ENCODE results near the gene TMCC2.
"Not testable (repeated sequence)": the region's sequence is repeated elsewhere in the genome, so short reads cannot be mapped to it uniquely, and the experiment has no call there.

Gene TMCC2

GRCh38 chr1:205287076-205287475 is 59.3 kb downstream of the TMCC2 start:
- Histone ChIP-seq H3K4me3 (ENCODE audit: low read depth in 1 of 2, low read length in 2 of 2) (no peak overlapping the region), H3K4me1 (ENCODE audit: control insufficient read depth in 1 of 2, insufficient read depth in 2 of 2, low read length in 2 of 2) (peaks cover 24% of the 10 kb centered on the region in 2 donors), H3K27me3 (ENCODE audit: low read depth, low read length) (no peaks in the 10 kb centered on the region), H3K36me3 (ENCODE audit: control insufficient read depth in 1 of 2, insufficient read depth in 2 of 2, low read length in 2 of 2) (no peaks in the 10 kb centered on the region), H3K27ac (ENCODE audit: low read length) (no peak overlapping the region), H3K9me3 (ENCODE audit: control insufficient read depth in 1 of 2, low read length in 2 of 2) (no peaks in the 10 kb centered on the region)

- H3K27ac ChIP-seq (ENCODE audit: low read length) = no peak overlapping the region
- peaks cover 24% of the 10 kb centered on the region in 2 donors for H3K4me1 ChIP-seq (ENCODE audit: control insufficient read depth in 1 of 2, insufficient read depth in 2 of 2, low read length in 2 of 2)
- H3K36me3 ChIP-seq (ENCODE audit: control insufficient read depth in 1 of 2, insufficient read depth in 2 of 2, low read length in 2 of 2) = no peaks in the 10 kb centered on the region
- H3K4me3 ChIP-seq (ENCODE audit: low read depth in 1 of 2, low read length in 2 of 2) = no peak overlapping the region
- no peaks in the 10 kb centered on the region for H3K27me3 ChIP-seq (ENCODE audit: low read depth, low read length)
- H3K9me3 ChIP-seq (ENCODE audit: control insufficient read depth in 1 of 2, low read length in 2 of 2) = no peaks in the 10 kb centered on the region
Measured at GRCh38 chr1:205287767-205288559, 60.2 kb downstream of the TMCC2 start.

- Histone ChIP-seq H3K4me1 (ENCODE audit: control insufficient read depth in 1 of 2, insufficient read depth in 2 of 2, low read length in 2 of 2) (peaks cover 9 to 13% of the 10 kb centered on the region in 2 donors), H3K4me3 (ENCODE audit: low read depth in 1 of 2, low read length in 2 of 2) (no peak overlapping the region), H3K27ac (ENCODE audit: low read length) (no peak overlapping the region), H3K36me3 (ENCODE audit: control insufficient read depth in 1 of 2, insufficient read depth in 2 of 2, low read length in 2 of 2) (no peaks in the 10 kb centered on the region), H3K9me3 (ENCODE audit: control insufficient read depth in 1 of 2, low read length in 2 of 2) (no peaks in the 10 kb centered on the region), H3K27me3 (ENCODE audit: low read depth, low read length) (no peaks in the 10 kb centered on the region)
Measured at GRCh38 chr1:205291596-205291995, 63.9 kb downstream of the TMCC2 start.

- no peaks in the 10 kb centered on the region for H3K36me3 ChIP-seq (ENCODE audit: control insufficient read depth in 1 of 2, insufficient read depth in 2 of 2, low read length in 2 of 2)
- H3K27me3 ChIP-seq (ENCODE audit: low read depth, low read length) = no peaks in the 10 kb centered on the region
- no peak overlapping the region for H3K27ac ChIP-seq (ENCODE audit: low read length)
- no peaks in the 10 kb centered on the region for H3K9me3 ChIP-seq (ENCODE audit: control insufficient read depth in 1 of 2, low read length in 2 of 2)
- H3K4me1 ChIP-seq (ENCODE audit: control insufficient read depth in 1 of 2, insufficient read depth in 2 of 2, low read length in 2 of 2) = peaks cover 11% of the 10 kb centered on the region in 2 donors
- no peak overlapping the region for H3K4me3 ChIP-seq (ENCODE audit: low read depth in 1 of 2, low read length in 2 of 2)
Measured at GRCh38 chr1:205293350-205294074, 65.8 kb downstream of the TMCC2 start.

- Histone ChIP-seq H3K36me3 (ENCODE audit: control insufficient read depth in 1 of 2, insufficient read depth in 2 of 2, low read length in 2 of 2) (no peaks in the 10 kb centered on the region), H3K27me3 (ENCODE audit: low read depth, low read length) (no peaks in the 10 kb centered on the region), H3K27ac (ENCODE audit: low read length) (peak overlapping the region; percentile 54), H3K4me3 (ENCODE audit: low read depth in 1 of 2, low read length in 2 of 2) (no peak overlapping the region), H3K4me1 (ENCODE audit: control insufficient read depth in 1 of 2, insufficient read depth in 2 of 2, low read length in 2 of 2) (peaks cover 11 to 13% of the 10 kb centered on the region in 2 donors), H3K9me3 (ENCODE audit: control insufficient read depth in 1 of 2, low read length in 2 of 2) (no peaks in the 10 kb centered on the region)
Measured at GRCh38 chr1:205294175-205294917, 66.6 kb downstream of the TMCC2 start.

GRCh38 chr1:205294934-205295333 is 67.2 kb downstream of the TMCC2 start:
- no peak overlapping the region for H3K4me3 ChIP-seq (ENCODE audit: low read depth in 1 of 2, low read length in 2 of 2)
- peak overlapping the region; percentile 54 for H3K27ac ChIP-seq (ENCODE audit: low read length)
- peaks cover 11 to 13% of the 10 kb centered on the region in 2 donors for H3K4me1 ChIP-seq (ENCODE audit: control insufficient read depth in 1 of 2, insufficient read depth in 2 of 2, low read length in 2 of 2)
- no peaks in the 10 kb centered on the region for H3K36me3 ChIP-seq (ENCODE audit: control insufficient read depth in 1 of 2, insufficient read depth in 2 of 2, low read length in 2 of 2)
- no peaks in the 10 kb centered on the region for H3K27me3 ChIP-seq (ENCODE audit: low read depth, low read length)
- no peaks in the 10 kb centered on the region for H3K9me3 ChIP-seq (ENCODE audit: control insufficient read depth in 1 of 2, low read length in 2 of 2)

GRCh38 chr1:205296154-205296553 is 68.4 kb downstream of the TMCC2 start:
- Histone ChIP-seq H3K36me3 (ENCODE audit: control insufficient read depth in 1 of 2, insufficient read depth in 2 of 2, low read length in 2 of 2) (no peaks in the 10 kb centered on the region), H3K4me3 (ENCODE audit: low read depth in 1 of 2, low read length in 2 of 2) (no peak overlapping the region), H3K4me1 (ENCODE audit: control insufficient read depth in 1 of 2, insufficient read depth in 2 of 2, low read length in 2 of 2) (peaks cover 11 to 14% of the 10 kb centered on the region in 2 donors), H3K27ac (ENCODE audit: low read length) (no peak overlapping the region), H3K9me3 (ENCODE audit: control insufficient read depth in 1 of 2, low read length in 2 of 2) (no peaks in the 10 kb centered on the region), H3K27me3 (ENCODE audit: low read depth, low read length) (no peaks in the 10 kb centered on the region)

- peaks cover 11 to 25% of the 10 kb centered on the region in 2 donors for H3K4me1 ChIP-seq (ENCODE audit: control insufficient read depth in 1 of 2, insufficient read depth in 2 of 2, low read length in 2 of 2)
- not testable (repeated sequence) for H3K9me3 ChIP-seq (ENCODE audit: control insufficient read depth in 1 of 2, low read length in 2 of 2); H3K4me3 ChIP-seq (ENCODE audit: low read depth in 1 of 2, low read length in 2 of 2); H3K27ac ChIP-seq (ENCODE audit: low read length); H3K36me3 ChIP-seq (ENCODE audit: control insufficient read depth in 1 of 2, insufficient read depth in 2 of 2, low read length in 2 of 2); H3K27me3 ChIP-seq (ENCODE audit: low read depth, low read length)
Measured at GRCh38 chr1:205297546-205298177, 69.9 kb downstream of the TMCC2 start.

- peaks cover 6 to 12% of the 10 kb centered on the region in 2 donors for H3K36me3 ChIP-seq (ENCODE audit: control insufficient read depth in 1 of 2, insufficient read depth in 2 of 2, low read length in 2 of 2)
- no peaks in the 10 kb centered on the region for H3K27me3 ChIP-seq (ENCODE audit: low read depth, low read length)
- H3K4me3 ChIP-seq (ENCODE audit: low read depth in 1 of 2, low read length in 2 of 2) = no peak overlapping the region
- no peaks in the 10 kb centered on the region for H3K9me3 ChIP-seq (ENCODE audit: control insufficient read depth in 1 of 2, low read length in 2 of 2)
- H3K4me1 ChIP-seq (ENCODE audit: control insufficient read depth in 1 of 2, insufficient read depth in 2 of 2, low read length in 2 of 2) = peaks cover 11 to 25% of the 10 kb centered on the region in 2 donors
- no peak overlapping the region for H3K27ac ChIP-seq (ENCODE audit: low read length)
Measured at GRCh38 chr1:205298191-205298994, 70.6 kb downstream of the TMCC2 start.

GRCh38 chr1:205300149-205300548 is 72.4 kb downstream of the TMCC2 start:
- peaks cover 12 to 25% of the 10 kb centered on the region in 2 donors for H3K36me3 ChIP-seq (ENCODE audit: control insufficient read depth in 1 of 2, insufficient read depth in 2 of 2, low read length in 2 of 2)
- no peak overlapping the region for H3K4me3 ChIP-seq (ENCODE audit: low read depth in 1 of 2, low read length in 2 of 2)
- H3K27me3 ChIP-seq (ENCODE audit: low read depth, low read length) = no peaks in the 10 kb centered on the region
- no peaks in the 10 kb centered on the region for H3K9me3 ChIP-seq (ENCODE audit: control insufficient read depth in 1 of 2, low read length in 2 of 2)
- peaks cover 0 to 16% of the 10 kb centered on the region in 2 donors for H3K4me1 ChIP-seq (ENCODE audit: control insufficient read depth in 1 of 2, insufficient read depth in 2 of 2, low read length in 2 of 2)
- H3K27ac ChIP-seq (ENCODE audit: low read length) = no peak overlapping the region
